ENCODE data around the gene RAET1G.
"Not testable (repeated sequence)": the region's sequence is repeated elsewhere in the genome, so short reads cannot be mapped to it uniquely, and the experiment has no call there.

Gene RAET1G

GRCh38 chr6:149953934-149954327, 31.0 kb upstream of the RAET1G start:
- DNase-seq (ENCODE audit: low spot score); FAIRE-seq: not testable (repeated sequence)

DNA sequence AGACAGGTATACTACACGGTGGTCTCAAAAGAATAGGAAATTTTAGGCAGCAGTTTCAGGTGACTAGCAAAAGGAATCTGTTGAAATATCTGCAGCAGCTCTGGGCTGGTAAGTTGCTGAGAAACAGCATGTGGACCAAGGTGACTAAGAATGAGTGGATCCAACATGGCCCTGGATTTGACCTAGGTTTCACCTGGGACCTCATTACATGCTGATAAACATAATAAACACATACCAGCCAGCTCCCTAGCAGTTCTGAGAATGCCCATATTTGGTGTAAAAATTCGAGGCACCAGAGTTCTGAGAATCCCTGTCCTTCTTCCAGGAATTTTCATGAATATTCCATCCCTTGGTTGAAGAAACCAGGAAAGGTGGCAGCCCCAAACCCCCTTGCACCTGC, 30.5 kb upstream of the RAET1G start:
- not testable (repeated sequence) for DNase-seq (ENCODE audit: low spot score); FAIRE-seq

DNA sequence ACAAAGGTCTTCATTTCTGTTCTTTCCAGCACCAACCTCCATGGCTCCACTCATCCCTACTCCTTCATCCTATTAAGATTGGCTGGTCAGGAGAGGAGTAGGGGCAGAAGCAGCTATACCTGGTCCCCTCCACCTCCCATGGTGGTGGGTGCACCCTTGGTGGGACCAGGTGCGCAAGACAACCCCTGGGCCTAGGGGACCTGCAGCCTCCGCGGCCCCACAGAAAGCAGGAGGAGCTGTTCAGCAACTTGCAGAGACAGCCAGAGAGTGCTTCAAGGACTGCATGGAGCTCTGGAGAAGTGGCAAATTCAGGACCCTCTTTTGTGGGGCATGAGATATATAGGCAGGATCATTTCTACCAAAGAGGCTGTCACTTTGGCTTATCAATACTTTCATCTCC, 28.7 kb upstream of the RAET1G start:
- FAIRE-seq (no peak), DNase-seq (ENCODE audit: low spot score) (no peak)

GRCh38 chr6:149951096-149951495, 28.2 kb upstream of the RAET1G start:
- FAIRE-seq (no peak), DNase-seq (ENCODE audit: low spot score) (no peak)

- DNase-seq (ENCODE audit: low spot score): no peak
- no peak for FAIRE-seq
These were observed 27.5 kb upstream of the RAET1G start for GRCh38 chr6:149950423-149950822.

GRCh38 chr6:149948616-149949015, 25.7 kb upstream of the RAET1G start:
- FAIRE-seq (no peak), DNase-seq (ENCODE audit: low spot score) (no peak)

GRCh38 chr6:149948011-149948410, 25.1 kb upstream of the RAET1G start:
- no peak for DNase-seq (ENCODE audit: low spot score)

GRCh38 chr6:149947533-149947932, 24.6 kb upstream of the RAET1G start:
- DNase-seq (ENCODE audit: low spot score); FAIRE-seq: not testable (repeated sequence)

More at GRCh38 chr6:149948011-149948410, 25.1 kb upstream of the RAET1G start:
- FAIRE-seq: no peak

GRCh38 chr6:149946631-149947030, 23.7 kb upstream of the RAET1G start:
- DNase-seq (ENCODE audit: low spot score); FAIRE-seq: not testable (repeated sequence)

DNA sequence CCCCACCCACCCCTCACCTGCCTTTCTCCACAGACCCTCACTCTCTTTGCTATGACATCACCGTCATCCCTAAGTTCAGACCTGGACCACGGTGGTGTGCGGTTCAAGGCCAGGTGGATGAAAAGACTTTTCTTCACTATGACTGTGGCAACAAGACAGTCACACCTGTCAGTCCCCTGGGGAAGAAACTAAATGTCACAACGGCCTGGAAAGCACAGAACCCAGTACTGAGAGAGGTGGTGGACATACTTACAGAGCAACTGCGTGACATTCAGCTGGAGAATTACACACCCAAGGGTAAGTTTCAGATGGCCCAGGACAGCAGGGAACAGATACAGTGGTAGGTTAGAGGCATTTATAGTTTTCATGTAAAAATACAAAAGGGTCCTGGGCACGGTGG, 22.4 kb upstream of the RAET1G start:
- DNase-seq (ENCODE audit: low spot score); FAIRE-seq: not testable (repeated sequence)

DNA sequence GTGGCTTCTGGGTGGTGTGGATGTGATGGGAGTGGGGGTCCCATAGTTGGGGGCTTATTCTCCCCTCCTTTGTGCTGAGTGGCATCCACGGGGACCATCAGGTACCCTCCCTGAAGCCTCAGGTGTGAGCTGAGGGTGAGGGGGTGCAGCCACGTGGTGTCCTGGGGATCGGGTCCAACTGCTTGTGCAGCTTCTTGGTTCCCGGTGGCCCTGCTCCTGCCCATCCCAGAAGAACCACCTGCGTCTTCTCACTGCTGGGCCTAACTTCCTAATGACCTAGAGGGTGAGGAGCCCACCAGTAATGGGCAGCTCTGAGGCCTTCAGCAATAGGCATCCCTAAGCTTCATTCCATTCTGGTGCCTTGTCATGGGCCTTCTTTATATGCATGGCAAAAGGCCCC, 20.4 kb upstream of the RAET1G start:
- DNase-seq (ENCODE audit: low spot score); FAIRE-seq: not testable (repeated sequence)

DNA sequence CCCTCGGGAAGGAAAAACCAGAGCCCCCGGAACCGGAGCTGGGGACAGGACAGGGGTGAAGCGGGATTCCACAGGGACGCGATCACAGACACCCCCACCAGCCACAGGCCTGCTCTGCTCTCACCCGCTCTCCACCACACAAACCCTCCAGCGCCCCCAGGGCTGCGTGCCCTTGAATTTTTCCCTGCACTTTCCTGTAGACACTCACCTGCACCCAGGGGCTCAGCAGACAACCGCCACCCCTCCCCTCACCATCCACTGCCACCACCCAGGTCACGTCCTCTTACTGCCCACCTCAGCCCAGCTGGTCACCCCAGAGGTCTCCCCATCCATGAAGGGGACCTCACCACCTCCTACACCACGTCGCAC, 19.5 kb upstream of the RAET1G start:
- DNase-seq (ENCODE audit: low spot score) (no peak), FAIRE-seq (no peak)

- FAIRE-seq (peak; percentile 49), DNase-seq (ENCODE audit: low spot score) (peak; percentile 83)
These were observed 18.9 kb upstream of the RAET1G start, which contains the start of gene ULBP2 for GRCh38 chr6:149941583-149942460. ULBP2 (plus strand) TSS chr6:149942014; CDS start chr6:149942073, 59 bp downstream.

GRCh38 chr6:149940672-149940982, 17.7 kb upstream of the RAET1G start:
- no peak for DNase-seq (ENCODE audit: low spot score)
- FAIRE-seq: no peak

DNA sequence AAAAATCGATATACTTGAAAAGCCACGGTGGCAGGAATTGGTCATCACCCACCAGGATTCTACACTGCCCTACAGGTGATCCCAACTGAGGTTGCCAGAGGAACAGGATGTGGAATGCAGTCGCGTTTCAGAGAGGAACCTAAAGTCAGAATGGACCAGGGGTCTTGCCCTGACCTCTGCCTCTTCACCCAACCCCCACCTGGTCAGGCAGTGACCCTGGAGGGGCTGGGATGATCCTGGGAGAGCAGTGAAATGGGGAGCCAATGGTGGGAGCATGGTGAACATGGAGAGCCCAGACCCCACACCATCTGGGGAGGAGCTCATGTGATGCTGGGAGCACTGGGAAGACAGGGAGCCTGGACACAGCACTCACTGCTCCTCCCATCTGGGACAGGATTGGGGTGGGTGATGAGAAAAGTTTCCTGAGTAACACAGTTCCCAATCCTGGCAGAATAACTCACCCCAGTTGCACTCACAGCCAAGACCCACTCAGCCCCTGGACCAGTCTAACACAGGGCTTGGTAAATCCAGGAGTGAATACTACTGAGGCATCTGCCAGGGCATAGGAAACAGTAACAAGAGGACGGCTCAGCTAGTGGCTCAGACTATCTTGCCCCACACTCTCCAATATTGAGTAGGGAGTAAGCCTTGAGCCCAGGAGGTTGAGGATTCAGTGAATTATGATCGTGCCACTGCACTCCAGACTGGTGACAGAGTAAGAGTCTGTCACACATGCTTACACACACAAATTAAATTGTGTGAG, 17.2 kb upstream of the RAET1G start:
- no peak for FAIRE-seq
- no peak for DNase-seq (ENCODE audit: low spot score)

DNA sequence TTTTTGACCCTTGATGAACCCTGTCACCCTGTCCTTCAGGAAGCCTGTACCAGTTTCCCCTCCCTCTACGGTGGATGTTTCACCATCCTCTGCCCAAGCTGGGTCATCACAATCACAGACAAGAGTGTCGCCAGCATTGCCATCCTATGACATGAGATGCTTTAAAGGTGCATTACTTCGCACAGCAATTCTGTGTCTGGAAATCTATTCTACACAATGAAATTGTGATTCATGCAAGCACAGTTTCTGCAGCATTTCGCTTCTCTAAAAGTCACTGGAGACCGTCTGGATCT, 16.4 kb upstream of the RAET1G start:
- DNase-seq (ENCODE audit: low spot score): no peak
- FAIRE-seq: no peak

- no peak for FAIRE-seq
These were observed 15.8 kb upstream of the RAET1G start for GRCh38 chr6:149938571-149939355.

DNA sequence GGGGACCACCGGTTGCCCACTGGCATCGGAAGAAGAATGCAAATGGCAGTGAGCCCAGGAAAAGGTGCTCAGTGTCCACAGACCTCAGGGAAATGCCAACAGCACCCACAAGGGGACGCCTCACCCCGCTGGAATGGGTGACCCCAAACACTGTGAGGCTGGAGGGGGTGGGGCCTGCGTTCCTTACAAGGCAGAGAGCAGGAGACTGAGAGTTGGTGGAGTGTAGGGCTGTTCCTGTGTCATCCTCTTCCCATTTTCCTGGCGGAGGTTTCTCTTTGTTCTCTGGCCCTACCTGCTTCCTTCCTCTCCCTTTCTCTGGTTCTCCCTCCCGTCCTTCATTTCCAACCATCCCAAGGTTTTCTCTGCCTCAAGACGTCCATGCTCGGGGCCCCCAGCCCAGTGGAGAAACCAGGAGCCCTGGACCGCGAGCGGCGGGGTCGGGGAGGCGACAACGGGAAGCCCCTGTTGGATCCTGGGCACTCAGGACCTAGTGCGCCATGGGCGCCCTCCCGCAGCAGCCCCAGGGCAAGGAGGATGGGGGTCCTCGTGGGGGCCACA, 15.2 kb upstream of the RAET1G start:
- not testable (repeated sequence) for DNase-seq (ENCODE audit: low spot score); FAIRE-seq

More at GRCh38 chr6:149938571-149939355, 15.8 kb upstream of the RAET1G start:
- no peak for DNase-seq (ENCODE audit: low spot score)

GRCh38 chr6:149936743-149937142, 13.8 kb upstream of the RAET1G start:
- DNase-seq (ENCODE audit: low spot score) (no peak), FAIRE-seq (no peak)

- FAIRE-seq (no peak), DNase-seq (ENCODE audit: low spot score) (no peak)
These were observed 12.7 kb upstream of the RAET1G start for GRCh38 chr6:149935668-149936067.

DNA sequence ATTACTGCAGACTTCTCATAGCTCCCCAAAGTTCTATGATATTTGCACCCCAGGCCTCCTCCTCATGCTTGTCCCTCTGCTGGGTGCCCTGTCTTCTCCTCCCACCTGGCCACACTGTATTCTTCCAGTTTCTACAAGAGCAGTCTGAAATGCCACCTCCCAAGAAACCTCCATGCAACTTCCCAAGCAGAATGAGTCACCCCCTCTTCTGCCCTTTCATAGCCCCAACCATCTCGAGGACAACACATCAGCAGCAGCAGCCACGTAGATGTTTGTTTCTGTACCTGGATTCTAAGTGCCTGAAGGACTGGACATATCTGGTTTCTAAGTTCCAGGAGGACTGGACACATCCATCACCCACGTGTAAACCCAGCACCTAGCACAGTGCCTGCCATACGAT, 12.3 kb upstream of the RAET1G start:
- DNase-seq (ENCODE audit: low spot score) (no peak), FAIRE-seq (no peak)
